ENCODE measurements around the gene PIK3C2A. TPM values are rescaled to one million over a fixed set of nuclear protein-coding genes. Genes with fewer than 3 reads are reported as not detected.

PIK3C2A gene
- total and polyA plus RNA-seq, 2 donors from 2014 or later, result 9.8 to 107 TPM

- no peak overlapping the region for H3K27ac ChIP-seq (ENCODE audit: low read depth in 2 of 2, low read length in 2 of 2)
- FAIRE-seq, result no peak
- no peaks in the 10 kb centered on the region for H3K27me3 ChIP-seq (ENCODE audit: control insufficient read depth, insufficient read depth, low read length)
- peaks cover 0 to 2% (median 2%) of the 10 kb centered on the region in 3 donors for H3K36me3 ChIP-seq (ENCODE audit: control insufficient read depth in 2 of 3, insufficient read depth in 3 of 3, low read length in 3 of 3)
- no peak overlapping the region for H3K9ac ChIP-seq (ENCODE audit: low read length in 3 of 3)
- intact Hi-C loops (cut with DNase I), result no loop called here
- H3K9me3 ChIP-seq (ENCODE audit: control insufficient read depth in 2 of 3, insufficient read depth in 1 of 3, low read length in 3 of 3), result no peaks in the 10 kb centered on the region
- no peak overlapping the region for H3K4me3 ChIP-seq (ENCODE audit: low read length in 3 of 3)
- H3K4me1 ChIP-seq (ENCODE audit: control insufficient read depth in 2 of 3, insufficient read depth in 2 of 3, low read depth in 1 of 3, low read length in 3 of 3), result peaks cover 0 to 3% (median 0%) of the 10 kb centered on the region in 3 donors
- TF ChIP-seq CTCF (IDR thresholded peaks at IDR 0.05; ENCODE audit: borderline replicate concordance, extremely low read depth, insufficient read depth), result no peak
- no peak for DNase-seq
These were observed 34.5 kb downstream of the PIK3C2A start for GRCh38 chr11:17173332-17173731.

GRCh38 chr11:17171916-17172315 is 35.9 kb downstream of the PIK3C2A start:
- DNase-seq (no peak), FAIRE-seq (no peak)
- H3K36me3 ChIP-seq (ENCODE audit: control insufficient read depth in 2 of 3, insufficient read depth in 3 of 3, low read length in 3 of 3), result peaks cover 0 to 2% (median 2%) of the 10 kb centered on the region in 3 donors
- no peak for TF ChIP-seq CTCF (IDR thresholded peaks at IDR 0.05; ENCODE audit: borderline replicate concordance, extremely low read depth, insufficient read depth)
- no peaks in the 10 kb centered on the region for H3K9me3 ChIP-seq (ENCODE audit: control insufficient read depth in 2 of 3, insufficient read depth in 1 of 3, low read length in 3 of 3)
- no peak overlapping the region for H3K27ac ChIP-seq (ENCODE audit: low read depth in 2 of 2, low read length in 2 of 2)
- H3K4me1 ChIP-seq (ENCODE audit: control insufficient read depth in 2 of 3, insufficient read depth in 2 of 3, low read depth in 1 of 3, low read length in 3 of 3), result peaks cover 0 to 3% (median 0%) of the 10 kb centered on the region in 3 donors
- no peak overlapping the region for H3K4me3 ChIP-seq (ENCODE audit: low read length in 3 of 3)
- no peak overlapping the region for H3K9ac ChIP-seq (ENCODE audit: low read length in 3 of 3)
- no peaks in the 10 kb centered on the region for H3K27me3 ChIP-seq (ENCODE audit: control insufficient read depth, insufficient read depth, low read length)
- intact Hi-C loops (cut with DNase I), result no loop called here

GRCh38 chr11:17171343-17171742 is 36.4 kb downstream of the PIK3C2A start:
- DNase-seq, result no peak
- Histone ChIP-seq H3K4me1 (ENCODE audit: control insufficient read depth in 2 of 3, insufficient read depth in 2 of 3, low read depth in 1 of 3, low read length in 3 of 3) (peaks cover 0 to 3% (median 2%) of the 10 kb centered on the region in 3 donors), H3K36me3 (ENCODE audit: control insufficient read depth in 2 of 3, insufficient read depth in 3 of 3, low read length in 3 of 3) (peaks cover 0 to 2% (median 2%) of the 10 kb centered on the region in 3 donors), H3K27me3 (ENCODE audit: control insufficient read depth, insufficient read depth, low read length) (no peaks in the 10 kb centered on the region), H3K9ac (ENCODE audit: low read length in 3 of 3) (no peak overlapping the region), H3K9me3 (ENCODE audit: control insufficient read depth in 2 of 3, insufficient read depth in 1 of 3, low read length in 3 of 3) (no peaks in the 10 kb centered on the region), H3K27ac (ENCODE audit: low read depth in 2 of 2, low read length in 2 of 2) (no peak overlapping the region), H3K4me3 (ENCODE audit: low read length in 3 of 3) (no peak overlapping the region)
- intact Hi-C loops (cut with DNase I), result no loop called here
- no peak for TF ChIP-seq CTCF (IDR thresholded peaks at IDR 0.05; ENCODE audit: borderline replicate concordance, extremely low read depth, insufficient read depth)
- no peak for FAIRE-seq

GRCh38 chr11:17169876-17170275 is 37.9 kb downstream of the PIK3C2A start:
- Histone ChIP-seq H3K9me3 (ENCODE audit: control insufficient read depth in 2 of 3, insufficient read depth in 1 of 3, low read length in 3 of 3) (no peaks in the 10 kb centered on the region), H3K27ac (ENCODE audit: low read depth in 2 of 2, low read length in 2 of 2) (no peak overlapping the region), H3K4me1 (ENCODE audit: control insufficient read depth in 2 of 3, insufficient read depth in 2 of 3, low read depth in 1 of 3, low read length in 3 of 3) (peaks cover 0 to 5% (median 3%) of the 10 kb centered on the region in 3 donors), H3K4me3 (ENCODE audit: low read length in 3 of 3) (no peak overlapping the region), H3K36me3 (ENCODE audit: control insufficient read depth in 2 of 3, insufficient read depth in 3 of 3, low read length in 3 of 3) (peaks cover 0 to 2% (median 2%) of the 10 kb centered on the region in 3 donors), H3K9ac (ENCODE audit: low read length in 3 of 3) (no peak overlapping the region), H3K27me3 (ENCODE audit: control insufficient read depth, insufficient read depth, low read length) (no peaks in the 10 kb centered on the region)
- TF ChIP-seq CTCF (IDR thresholded peaks at IDR 0.05; ENCODE audit: borderline replicate concordance, extremely low read depth, insufficient read depth), result no peak
- DNase-seq (no peak), FAIRE-seq (no peak)
- intact Hi-C loops (cut with DNase I), result no loop called here

All from kidney (tissue), 14 donors.